ENCODE data around the gene PGAM2.
A peak's percentile ranks its signal among the peaks of the same experiment; 100 is the strongest.

The PGAM2 gene

GRCh38 chr7:44103566-44103922 is 38.2 kb upstream of the PGAM2 start:
- no peak for DNase-seq (ENCODE audit: low spot score)

GRCh38 chr7:44102846-44103565 is 37.6 kb upstream of the PGAM2 start:
- no peak for DNase-seq (ENCODE audit: low spot score)

- DNase-seq (ENCODE audit: low spot score): no peak
Measured at GRCh38 chr7:44101966-44102845, 36.8 kb upstream of the PGAM2 start.

- DNase-seq (ENCODE audit: low spot score): no peak
Measured at GRCh38 chr7:44101303-44101965, 36.1 kb upstream of the PGAM2 start.

- no peak for DNase-seq (ENCODE audit: low spot score)
Measured at GRCh38 chr7:44100458-44101302, 35.3 kb upstream of the PGAM2 start.

- DNase-seq (ENCODE audit: low spot score): no peak
Measured at GRCh38 chr7:44099669-44100068, 34.3 kb upstream of the PGAM2 start.

GRCh38 chr7:44098092-44099068 is 33.0 kb upstream of the PGAM2 start:
- DNase-seq (ENCODE audit: low spot score): no peak

GRCh38 chr7:44097064-44097932 is 31.9 kb upstream of the PGAM2 start:
- DNase-seq (ENCODE audit: low spot score): no peak

- no peak for DNase-seq (ENCODE audit: low spot score)
Measured at GRCh38 chr7:44096326-44096881, 31.0 kb upstream of the PGAM2 start.

- DNase-seq (ENCODE audit: low spot score): no peak
Measured at GRCh38 chr7:44095781-44096180, 30.4 kb upstream of the PGAM2 start.

GRCh38 chr7:44094883-44095592 is 29.7 kb upstream of the PGAM2 start:
- no peak for DNase-seq (ENCODE audit: low spot score)

- no peak for DNase-seq (ENCODE audit: low spot score)
Measured at GRCh38 chr7:44094365-44094764, 29.0 kb upstream of the PGAM2 start.

- no peak for DNase-seq (ENCODE audit: low spot score)
Measured at GRCh38 chr7:44093102-44093641, 27.8 kb upstream of the PGAM2 start.

GRCh38 chr7:44087911-44088838 is 22.8 kb upstream of the PGAM2 start:
- DNase-seq (ENCODE audit: low spot score): peak; percentile 47

GRCh38 chr7:44086627-44087026 is 21.3 kb upstream of the PGAM2 start:
- no peak for DNase-seq (ENCODE audit: low spot score)

- no peak for DNase-seq (ENCODE audit: low spot score)
Measured at GRCh38 chr7:44085546-44085945, 20.2 kb upstream of the PGAM2 start.

GRCh38 chr7:44084701-44085100 is 19.3 kb upstream of the PGAM2 start:
- no peak for DNase-seq (ENCODE audit: low spot score)
